ENCODE results near the gene DPH7. TPM values are rescaled to one million over a fixed set of nuclear protein-coding genes. Genes with fewer than 3 reads are reported as not detected.

Gene DPH7
- total and polyA plus RNA-seq, 11 donors = 12.6 to 23.7 (median 16.7) TPM

DNA sequence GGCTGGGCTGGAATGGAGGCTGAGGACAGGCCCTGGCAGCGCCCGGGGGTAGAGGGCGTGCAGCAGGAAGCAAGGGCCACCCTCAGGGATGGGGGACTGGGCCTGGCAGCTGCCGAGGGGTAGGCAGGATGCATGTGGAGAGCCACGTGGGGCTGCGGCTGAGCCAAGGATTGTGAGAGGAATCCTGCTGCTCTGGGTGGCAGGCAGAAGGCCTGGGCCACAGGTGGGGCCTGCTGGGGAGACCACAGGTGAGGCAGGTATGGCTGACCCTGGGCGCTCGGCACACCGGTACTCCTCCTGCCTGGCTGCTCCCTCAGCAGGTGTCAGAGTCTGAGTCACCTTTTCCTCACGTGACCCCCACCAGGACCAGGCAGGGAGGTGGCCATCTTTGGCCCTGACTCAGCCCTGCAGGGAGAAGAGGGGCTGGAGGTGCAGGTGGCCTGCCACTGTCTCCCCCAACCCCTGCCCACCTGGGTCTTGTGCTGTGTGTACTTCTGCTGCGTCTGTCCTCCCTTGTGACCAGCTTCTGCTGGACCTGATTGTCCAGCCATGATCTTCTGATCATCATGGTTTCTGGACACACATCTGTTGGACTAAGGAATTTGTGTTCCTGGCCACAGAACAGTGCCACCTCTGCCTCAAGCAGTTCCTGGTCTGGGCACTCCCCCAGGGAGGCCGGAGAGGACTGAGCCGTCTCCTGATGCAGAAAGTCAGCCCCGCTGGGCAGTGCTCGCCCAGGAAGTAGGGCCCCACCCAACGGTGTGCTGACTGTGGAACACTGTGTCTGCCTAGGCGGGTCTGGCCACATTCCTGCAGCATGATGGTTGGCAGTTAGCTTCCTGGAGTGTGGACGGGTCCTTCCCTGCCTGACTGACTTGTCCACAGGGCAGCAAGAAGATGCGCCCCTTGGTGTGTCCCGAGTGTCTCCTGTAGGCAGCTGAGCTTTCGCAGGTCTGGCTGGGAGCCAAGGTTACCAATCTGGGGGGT lies 33.2 kb upstream of the DPH7 start:
- DNase-seq = peak in 2 of 5 donors; percentile 13 to 78
- H3K27ac ChIP-seq = peak overlapping the region in 5 of 12 donors; percentile 15 to 57 (median 25)

DNA sequence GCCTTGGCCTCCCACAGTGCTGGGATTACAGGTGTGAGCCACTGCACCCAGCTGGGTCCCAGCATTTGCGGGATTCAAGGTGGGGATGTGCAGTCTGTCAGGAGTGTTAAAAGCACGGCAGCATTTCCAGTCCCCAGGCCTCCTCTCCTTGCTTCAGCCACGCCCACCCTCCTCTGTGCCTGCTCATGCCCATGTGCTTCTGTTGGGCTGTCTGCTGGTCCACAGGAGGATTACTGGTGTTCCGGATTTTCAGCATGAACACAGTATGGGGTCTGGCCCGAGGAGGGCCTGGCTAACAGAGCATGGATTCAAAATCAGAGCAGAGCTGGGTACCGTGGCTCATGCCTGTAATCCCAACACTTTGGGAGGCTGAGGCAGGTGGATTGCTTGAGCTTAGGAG lies 32.2 kb upstream of the DPH7 start:
- H3K27me3 ChIP-seq = no peaks in the 10 kb centered on the region
- WGBS, 4 donors = 80 to 85% (median 82%) methylated on average over 4 to 6 of the region's 6 CpGs
- no peaks in the 10 kb centered on the region for H3K9me3 ChIP-seq
- H3K27ac ChIP-seq = no peak overlapping the region
- DNase-seq (peak in 1 of 5 donors; percentile 14), ATAC-seq (no peak)
- intact Hi-C loops (cut with DNase I) = no loop called here
- peaks cover 0 to 27% (median 21%) of the 10 kb centered on the region in 9 donors for H3K36me3 ChIP-seq
- H3K4me1 ChIP-seq = peaks cover 7 to 61% (median 39%) of the 10 kb centered on the region in 12 donors
- no peak for TF ChIP-seq POLR2A (IDR thresholded peaks at IDR 0.05)
- TF ChIP-seq, protein P1, sequence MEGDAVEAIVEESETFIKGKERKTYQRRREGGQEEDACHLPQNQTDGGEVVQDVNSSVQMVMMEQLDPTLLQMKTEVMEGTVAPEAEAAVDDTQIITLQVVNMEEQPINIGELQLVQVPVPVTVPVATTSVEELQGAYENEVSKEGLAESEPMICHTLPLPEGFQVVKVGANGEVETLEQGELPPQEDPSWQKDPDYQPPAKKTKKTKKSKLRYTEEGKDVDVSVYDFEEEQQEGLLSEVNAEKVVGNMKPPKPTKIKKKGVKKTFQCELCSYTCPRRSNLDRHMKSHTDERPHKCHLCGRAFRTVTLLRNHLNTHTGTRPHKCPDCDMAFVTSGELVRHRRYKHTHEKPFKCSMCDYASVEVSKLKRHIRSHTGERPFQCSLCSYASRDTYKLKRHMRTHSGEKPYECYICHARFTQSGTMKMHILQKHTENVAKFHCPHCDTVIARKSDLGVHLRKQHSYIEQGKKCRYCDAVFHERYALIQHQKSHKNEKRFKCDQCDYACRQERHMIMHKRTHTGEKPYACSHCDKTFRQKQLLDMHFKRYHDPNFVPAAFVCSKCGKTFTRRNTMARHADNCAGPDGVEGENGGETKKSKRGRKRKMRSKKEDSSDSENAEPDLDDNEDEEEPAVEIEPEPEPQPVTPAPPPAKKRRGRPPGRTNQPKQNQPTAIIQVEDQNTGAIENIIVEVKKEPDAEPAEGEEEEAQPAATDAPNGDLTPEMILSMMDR (IDR thresholded peaks at IDR 0.05) = no peak
- no peak overlapping the region for H3K4me3 ChIP-seq

More for the DNA sequence above, 33.2 kb upstream of the DPH7 start:
- peaks cover 0 to 57% (median 31%) of the 10 kb centered on the region in 12 donors for H3K4me1 ChIP-seq
- intact Hi-C loops (cut with DNase I) = no loop called here
- peaks cover 0 to 36% (median 27%) of the 10 kb centered on the region in 9 donors for H3K36me3 ChIP-seq
- WGBS, 4 donors = 47 to 57% (median 51%) methylated on average over 13 to 21 of the region's 21 CpGs
- no peaks in the 10 kb centered on the region for H3K9me3 ChIP-seq
- peak in 1 of 2 donors; percentile 9 for TF ChIP-seq POLR2A (IDR thresholded peaks at IDR 0.05)
- TF ChIP-seq, protein P1 (IDR thresholded peaks at IDR 0.05) = no peak
- no peak overlapping the region for H3K4me3 ChIP-seq
- no peaks in the 10 kb centered on the region for H3K27me3 ChIP-seq
- ATAC-seq = peak in 3 of 4 donors; percentile 26 to 44 (median 26)

DNA sequence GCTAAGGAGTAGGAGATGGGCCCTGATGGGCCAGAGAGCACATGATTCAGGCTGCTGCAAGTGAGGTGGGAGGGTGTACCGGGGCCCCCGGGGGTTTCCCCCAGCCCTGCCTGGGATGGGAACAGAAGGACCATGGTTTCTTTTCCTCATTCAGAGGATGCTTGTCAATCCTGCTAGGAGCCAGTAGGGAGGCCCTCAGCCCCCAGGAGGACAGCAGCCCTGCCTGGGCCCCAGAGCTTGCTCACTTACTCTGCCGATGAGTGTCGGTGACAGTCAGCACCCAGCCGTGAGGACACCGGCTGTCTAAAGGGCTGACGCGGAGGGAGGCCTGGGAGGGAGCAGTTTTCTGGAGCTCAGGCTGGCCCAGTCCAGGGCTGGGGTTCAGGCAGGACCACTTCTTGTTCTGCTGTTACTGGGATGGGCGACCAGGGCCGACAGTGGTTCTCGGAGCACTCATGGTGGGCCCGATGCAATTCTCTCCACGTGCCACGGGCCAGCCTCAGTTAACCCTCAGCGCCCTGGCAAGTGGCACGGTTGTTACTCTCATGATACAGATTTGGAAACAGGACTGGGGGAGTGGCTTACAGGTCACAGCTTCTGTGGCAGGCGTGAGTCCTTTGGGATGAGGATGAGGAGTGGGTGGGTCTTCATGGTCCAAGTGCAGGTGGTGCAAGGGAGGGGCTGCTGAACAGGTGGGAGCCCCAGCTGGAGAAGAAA lies 28.6 kb upstream of the DPH7 start:
- no peaks in the 10 kb centered on the region for H3K9me3 ChIP-seq
- no peaks in the 10 kb centered on the region for H3K27me3 ChIP-seq
- peak in 3 of 4 donors; percentile 4 to 35 (median 5) for ATAC-seq
- peaks cover 7 to 63% (median 35%) of the 10 kb centered on the region in 12 donors for H3K4me1 ChIP-seq
- H3K27ac ChIP-seq = peak overlapping the region in 8 of 12 donors; percentile 8 to 94 (median 82)
- WGBS, 4 donors = 23 to 35% (median 27%) methylated on average over 11 to 17 of the region's 17 CpGs
- H3K36me3 ChIP-seq = no peaks in the 10 kb centered on the region
- intact Hi-C loops (cut with DNase I) = no loop called here
- H3K4me3 ChIP-seq = peak overlapping the region in 10 of 12 donors; percentile 61 to 91 (median 80)
- TF ChIP-seq, protein P1 (IDR thresholded peaks at IDR 0.05) = no peak
- no peak for TF ChIP-seq POLR2A (IDR thresholded peaks at IDR 0.05)
- peak in 3 of 5 donors; percentile 46 to 63 (median 62) for DNase-seq
